ENCODE data around the gene SAP30BP.

SAP30BP gene

DNA sequence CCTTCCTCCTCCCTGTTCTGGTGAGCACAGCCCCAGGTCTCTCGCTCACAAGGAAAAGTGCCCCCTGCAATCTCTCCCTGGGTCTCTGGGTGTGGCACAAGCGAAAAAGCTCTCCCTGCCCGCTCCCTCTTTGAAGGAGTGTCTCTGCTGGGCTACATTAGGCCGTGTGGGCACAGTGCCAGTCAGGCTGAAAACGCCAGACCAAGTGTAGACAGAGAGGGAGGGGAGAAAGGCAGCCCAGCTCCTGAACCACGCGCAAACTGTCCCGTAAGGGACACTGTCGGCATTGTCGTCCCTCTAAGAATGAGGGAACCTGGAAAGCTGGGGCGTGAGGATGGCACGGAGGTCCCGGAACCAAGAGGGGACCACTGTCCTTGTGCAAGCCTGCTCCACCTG lies 30.0 kb upstream of the SAP30BP start:
- TF ChIP-seq NFIC (IDR thresholded peaks at IDR 0.05): 0 out of 2 replicates have a peak, but pooled peaks have one; percentile 39
- TF ChIP-seq, protein P1, sequence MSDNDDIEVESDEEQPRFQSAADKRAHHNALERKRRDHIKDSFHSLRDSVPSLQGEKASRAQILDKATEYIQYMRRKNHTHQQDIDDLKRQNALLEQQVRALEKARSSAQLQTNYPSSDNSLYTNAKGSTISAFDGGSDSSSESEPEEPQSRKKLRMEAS (IDR thresholded peaks at IDR 0.05): no peak

DNA sequence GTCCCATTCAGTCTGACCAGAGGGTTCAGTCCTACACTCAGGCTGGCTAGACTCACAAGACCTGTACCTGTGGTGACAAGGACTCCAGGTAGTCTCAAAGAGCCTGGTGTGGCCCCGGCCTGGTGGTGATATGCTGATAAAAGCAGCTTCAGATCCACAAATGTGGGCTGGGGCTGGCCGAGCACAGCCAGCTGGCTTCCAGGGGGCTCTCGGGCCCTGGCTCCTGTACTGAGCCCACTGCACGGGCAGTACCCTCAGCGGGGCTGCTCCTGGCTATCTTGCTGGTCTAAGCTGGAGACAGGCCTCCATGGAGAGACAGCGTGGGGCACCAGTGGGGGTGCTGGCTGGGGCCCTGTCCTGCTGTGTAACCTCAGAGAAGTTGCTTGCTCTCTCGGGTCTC lies 29.6 kb upstream of the SAP30BP start:
- no peak for TF ChIP-seq RAD21 (IDR thresholded peaks at IDR 0.05; ENCODE audit: low read depth)
- no peak for TF ChIP-seq TEAD4 (IDR thresholded peaks at IDR 0.05)
- TF ChIP-seq, protein P1 (IDR thresholded peaks at IDR 0.05): no peak
- no peak for TF ChIP-seq TCF12 (IDR thresholded peaks at IDR 0.05; ENCODE audit: low read depth)
- no peak for TF ChIP-seq ZBTB7A (IDR thresholded peaks at IDR 0.05; ENCODE audit: low read depth)
- no peak for TF ChIP-seq NFIC (IDR thresholded peaks at IDR 0.05)
- TF ChIP-seq, protein P2, sequence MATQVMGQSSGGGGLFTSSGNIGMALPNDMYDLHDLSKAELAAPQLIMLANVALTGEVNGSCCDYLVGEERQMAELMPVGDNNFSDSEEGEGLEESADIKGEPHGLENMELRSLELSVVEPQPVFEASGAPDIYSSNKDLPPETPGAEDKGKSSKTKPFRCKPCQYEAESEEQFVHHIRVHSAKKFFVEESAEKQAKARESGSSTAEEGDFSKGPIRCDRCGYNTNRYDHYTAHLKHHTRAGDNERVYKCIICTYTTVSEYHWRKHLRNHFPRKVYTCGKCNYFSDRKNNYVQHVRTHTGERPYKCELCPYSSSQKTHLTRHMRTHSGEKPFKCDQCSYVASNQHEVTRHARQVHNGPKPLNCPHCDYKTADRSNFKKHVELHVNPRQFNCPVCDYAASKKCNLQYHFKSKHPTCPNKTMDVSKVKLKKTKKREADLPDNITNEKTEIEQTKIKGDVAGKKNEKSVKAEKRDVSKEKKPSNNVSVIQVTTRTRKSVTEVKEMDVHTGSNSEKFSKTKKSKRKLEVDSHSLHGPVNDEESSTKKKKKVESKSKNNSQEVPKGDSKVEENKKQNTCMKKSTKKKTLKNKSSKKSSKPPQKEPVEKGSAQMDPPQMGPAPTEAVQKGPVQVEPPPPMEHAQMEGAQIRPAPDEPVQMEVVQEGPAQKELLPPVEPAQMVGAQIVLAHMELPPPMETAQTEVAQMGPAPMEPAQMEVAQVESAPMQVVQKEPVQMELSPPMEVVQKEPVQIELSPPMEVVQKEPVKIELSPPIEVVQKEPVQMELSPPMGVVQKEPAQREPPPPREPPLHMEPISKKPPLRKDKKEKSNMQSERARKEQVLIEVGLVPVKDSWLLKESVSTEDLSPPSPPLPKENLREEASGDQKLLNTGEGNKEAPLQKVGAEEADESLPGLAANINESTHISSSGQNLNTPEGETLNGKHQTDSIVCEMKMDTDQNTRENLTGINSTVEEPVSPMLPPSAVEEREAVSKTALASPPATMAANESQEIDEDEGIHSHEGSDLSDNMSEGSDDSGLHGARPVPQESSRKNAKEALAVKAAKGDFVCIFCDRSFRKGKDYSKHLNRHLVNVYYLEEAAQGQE (IDR thresholded peaks at IDR 0.05; ENCODE audit: low read depth): no peak
- TF ChIP-seq, protein P3, sequence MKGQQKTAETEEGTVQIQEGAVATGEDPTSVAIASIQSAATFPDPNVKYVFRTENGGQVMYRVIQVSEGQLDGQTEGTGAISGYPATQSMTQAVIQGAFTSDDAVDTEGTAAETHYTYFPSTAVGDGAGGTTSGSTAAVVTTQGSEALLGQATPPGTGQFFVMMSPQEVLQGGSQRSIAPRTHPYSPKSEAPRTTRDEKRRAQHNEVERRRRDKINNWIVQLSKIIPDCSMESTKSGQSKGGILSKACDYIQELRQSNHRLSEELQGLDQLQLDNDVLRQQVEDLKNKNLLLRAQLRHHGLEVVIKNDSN (IDR thresholded peaks at IDR 0.05): no peak
- TF ChIP-seq EGR1 (IDR thresholded peaks at IDR 0.05): no peak
- TF ChIP-seq EP300 (IDR thresholded peaks at IDR 0.05; ENCODE audit: borderline replicate concordance): no peak
- TF ChIP-seq YY1 (IDR thresholded peaks at IDR 0.05; ENCODE audit: low read depth): no peak
- TF ChIP-seq FOXM1 (IDR thresholded peaks at IDR 0.05; ENCODE audit: borderline replicate concordance, low read depth): no peak
- no peak for TF ChIP-seq CREB1 (IDR thresholded peaks at IDR 0.05; ENCODE audit: low read depth)
- TF ChIP-seq CEBPB (IDR thresholded peaks at IDR 0.05): no peak

DNA sequence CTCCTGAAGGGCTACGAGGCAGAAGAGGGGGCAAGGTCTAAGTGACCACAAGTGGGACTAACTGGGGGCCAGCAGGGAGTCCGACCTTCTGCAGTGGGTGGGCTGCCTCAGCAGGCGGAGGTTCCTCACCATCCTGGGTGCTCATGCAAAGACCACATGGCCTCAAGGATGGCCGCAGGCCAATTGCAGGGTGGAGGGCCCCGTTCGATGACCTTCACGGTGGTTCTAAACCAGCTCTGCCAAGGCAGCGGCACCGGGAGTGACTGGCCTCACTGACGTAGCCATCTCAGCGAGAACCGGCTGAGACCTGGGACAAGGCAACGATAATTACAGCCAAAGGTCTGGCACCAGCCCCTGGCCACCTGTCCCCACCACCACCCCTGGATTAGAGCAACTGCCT lies 28.2 kb upstream of the SAP30BP start:
- no peak for TF ChIP-seq ZBTB7A (IDR thresholded peaks at IDR 0.05; ENCODE audit: low read depth)
- no peak for TF ChIP-seq CREB1 (IDR thresholded peaks at IDR 0.05; ENCODE audit: low read depth)
- no peak for TF ChIP-seq RAD21 (IDR thresholded peaks at IDR 0.05; ENCODE audit: low read depth)

DNA sequence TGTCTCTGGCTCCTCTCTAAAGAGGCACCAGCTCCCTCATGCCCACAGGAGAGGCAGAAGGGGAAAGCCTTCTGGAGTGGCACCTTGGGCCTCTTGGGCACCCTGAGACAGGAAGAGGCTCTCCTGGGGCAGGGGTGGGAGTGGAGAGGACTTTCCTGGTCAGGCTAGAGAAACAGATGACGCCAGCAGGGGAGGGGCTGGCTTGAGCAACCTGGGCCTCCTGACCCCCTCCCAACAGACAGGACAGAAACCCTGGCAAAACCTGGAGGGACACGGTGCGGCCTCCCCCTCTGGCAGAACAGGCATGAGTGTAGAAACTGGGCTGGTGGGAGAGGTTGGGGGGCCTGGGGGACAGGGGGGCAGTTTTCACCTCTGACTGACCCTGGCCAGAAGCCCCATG lies 27.8 kb upstream of the SAP30BP start:
- TF ChIP-seq RAD21 (IDR thresholded peaks at IDR 0.05; ENCODE audit: low read depth): no peak
- no peak for TF ChIP-seq FOXM1 (IDR thresholded peaks at IDR 0.05; ENCODE audit: borderline replicate concordance, low read depth)
- TF ChIP-seq, protein P3 (IDR thresholded peaks at IDR 0.05): no peak
- no peak for TF ChIP-seq EP300 (IDR thresholded peaks at IDR 0.05; ENCODE audit: borderline replicate concordance)
- TF ChIP-seq YY1 (IDR thresholded peaks at IDR 0.05; ENCODE audit: low read depth): no peak
- TF ChIP-seq NFIC (IDR thresholded peaks at IDR 0.05): no peak
- no peak for TF ChIP-seq CEBPB (IDR thresholded peaks at IDR 0.05)
- TF ChIP-seq TCF12 (IDR thresholded peaks at IDR 0.05; ENCODE audit: low read depth): no peak
- TF ChIP-seq, protein P1 (IDR thresholded peaks at IDR 0.05): no peak
- TF ChIP-seq TAF1 (IDR thresholded peaks at IDR 0.05; ENCODE audit: low read depth): no peak
- TF ChIP-seq TEAD4 (IDR thresholded peaks at IDR 0.05): no peak
- TF ChIP-seq EGR1 (IDR thresholded peaks at IDR 0.05): no peak
- no peak for TF ChIP-seq CREB1 (IDR thresholded peaks at IDR 0.05; ENCODE audit: low read depth)
- TF ChIP-seq, protein P2 (IDR thresholded peaks at IDR 0.05; ENCODE audit: low read depth): no peak
- TF ChIP-seq ZBTB7A (IDR thresholded peaks at IDR 0.05; ENCODE audit: low read depth): no peak

DNA sequence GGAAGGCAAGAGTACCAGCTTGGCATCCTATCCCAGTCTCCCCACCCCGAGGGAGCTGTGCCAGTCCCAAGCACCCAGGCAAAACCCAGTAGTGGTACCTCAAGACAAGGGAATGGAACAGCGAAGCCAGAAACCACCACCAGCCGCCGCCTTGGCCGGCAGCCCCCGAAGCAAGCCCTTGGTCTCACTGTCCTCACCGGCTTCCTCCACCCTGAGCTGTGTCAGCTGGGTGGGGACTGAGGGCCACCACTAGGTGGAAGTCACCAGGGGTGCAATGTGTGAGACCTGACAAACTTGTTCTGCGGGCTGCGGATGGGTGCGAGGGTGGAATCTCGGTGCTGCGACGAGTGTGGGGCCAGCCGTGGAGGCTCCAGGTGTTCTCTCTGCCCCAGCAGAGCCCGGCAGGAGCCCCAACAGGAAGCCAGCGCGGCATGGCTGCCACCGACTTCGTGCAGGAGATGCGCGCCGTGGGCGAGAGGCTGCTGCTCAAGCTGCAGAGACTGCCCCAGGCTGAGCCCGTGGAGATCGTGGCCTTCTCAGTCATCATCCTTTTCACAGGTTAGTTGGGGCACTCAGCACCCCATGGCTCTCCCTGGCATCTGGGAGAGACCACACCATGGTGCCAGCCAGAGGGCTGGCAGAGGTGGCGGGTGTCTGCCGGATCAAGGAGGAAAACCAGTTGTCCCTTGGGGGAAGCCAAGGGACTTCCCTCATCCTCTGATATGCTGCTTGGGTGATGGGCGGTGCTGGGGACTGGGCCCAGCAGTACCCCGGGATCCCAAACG lies 27.2 kb upstream of the SAP30BP start:
- TF ChIP-seq TAF1 (IDR thresholded peaks at IDR 0.05; ENCODE audit: low read depth) (0 out of 2 replicates have a peak, but pooled peaks have one; percentile 50), FOXM1 (IDR thresholded peaks at IDR 0.05; ENCODE audit: borderline replicate concordance, low read depth) (peak; percentile 72; the same call in 1 of the 2 replicates), CEBPB (IDR thresholded peaks at IDR 0.05) (peak; percentile 65; the same call in 1 of the 2 replicates), EGR1 (IDR thresholded peaks at IDR 0.05) (peak; percentile 71), NFIC (IDR thresholded peaks at IDR 0.05) (peak; percentile 77), CREB1 (IDR thresholded peaks at IDR 0.05; ENCODE audit: low read depth) (no peak), ZBTB7A (IDR thresholded peaks at IDR 0.05; ENCODE audit: low read depth) (peak; percentile 94), EP300 (IDR thresholded peaks at IDR 0.05; ENCODE audit: borderline replicate concordance) (peak; percentile 88), YY1 (IDR thresholded peaks at IDR 0.05; ENCODE audit: low read depth) (peak; percentile 79), TEAD4 (IDR thresholded peaks at IDR 0.05) (peak; percentile 93), TCF12 (IDR thresholded peaks at IDR 0.05; ENCODE audit: low read depth) (peak; percentile 97), RAD21 (IDR thresholded peaks at IDR 0.05; ENCODE audit: low read depth) (peak; percentile 44)
- TF ChIP-seq, protein P1 (IDR thresholded peaks at IDR 0.05): peak; percentile 97
- TF ChIP-seq, protein P2 (IDR thresholded peaks at IDR 0.05; ENCODE audit: low read depth): no peak
- TF ChIP-seq, protein P3 (IDR thresholded peaks at IDR 0.05): peak; percentile 71
